HepG2 (cell line): ENCODE results near the gene PLD2. TPM values are rescaled to one million over a fixed set of nuclear protein-coding genes. Genes with fewer than 3 reads are reported as not detected.
A peak's percentile ranks its signal among the peaks of the same experiment; 100 is the strongest.

ENCODE experiments used
- FOXM1 ChIP-seq: sonication (generic); formaldehyde crosslinking; IDR thresholded peaks from 2 replicates; pipeline ENCODE4 v1.5.0; 2020; ENCODE audit warnings: missing genetic modification reagents
- MTA3 ChIP-seq: sonication (generic); formaldehyde crosslinking; IDR thresholded peaks from 2 replicates; pipeline ENCODE4 v1.4.0; 2020; ENCODE audit warnings: missing genetic modification reagents
- SIX1 ChIP-seq: sonication (generic); formaldehyde crosslinking; IDR thresholded peaks from 2 replicates; pipeline ENCODE4 v1.4.0; 2020; ENCODE audit warnings: missing genetic modification reagents, borderline replicate concordance
- SOX5 ChIP-seq: IDR thresholded peaks from 2 replicates; pipeline ENCODE4 v1.6.1; 2016; ENCODE audit warnings: borderline replicate concordance
- SRSF1 ChIP-seq: fragments of 200-400 bp; formaldehyde crosslinking; optimal IDR thresholded peaks from 2 replicates; pipeline ENCODE3; 2017; ENCODE audit warnings: mild to moderate bottlenecking, low read depth, low read length, moderate library complexity
- STAT6 ChIP-seq: sonication (generic); formaldehyde crosslinking; IDR thresholded peaks from 2 replicates; pipeline ENCODE4 v1.4.0; 2020; ENCODE audit warnings: missing genetic modification reagents, mild to moderate bottlenecking, borderline replicate concordance
- TERF1 ChIP-seq: sonication (generic); formaldehyde crosslinking; IDR thresholded peaks from 2 replicates; pipeline ENCODE4 v1.8.0; 2022; ENCODE audit warnings: mild to moderate bottlenecking, missing genetic modification reagents, moderate library complexity
- ZBTB40 ChIP-seq, 2 experiments: fragments of 450-650 bp in 1 of 2; sonication (generic) in 1 of 2; formaldehyde crosslinking in 1 of 2; IDR thresholded peaks; 2 replicates each; pipeline versions ENCODE4 v1.6.1 to v1.8.0; 2016 to 2022; ENCODE audit warnings: antibody characterized with exemption in 1 of 2, mild to moderate bottlenecking in 1 of 2, missing genetic modification reagents in 1 of 2
- ZFP41 ChIP-seq: sonication (generic); formaldehyde crosslinking; IDR thresholded peaks from 2 replicates; pipeline ENCODE4 v1.4.0; 2020; ENCODE audit warnings: mild to moderate bottlenecking, missing genetic modification reagents, borderline replicate concordance
- ZNF124 ChIP-seq: sonication (generic); formaldehyde crosslinking; IDR thresholded peaks from 2 replicates; pipeline ENCODE4 v1.4.0; 2020; ENCODE audit warnings: missing genetic modification reagents
- ZNF644 ChIP-seq: IDR thresholded peaks from 2 replicates; pipeline ENCODE4 v1.6.1; 2016; ENCODE audit warnings: low read depth
- polyA plus RNA-seq, 8 experiments: library from polyadenylated mRNA; depleted of rRNA in 3 of 8; stranded (reverse) in 7 of 8; unstranded in 1 of 8; fragments of >200 nt; fragmentation: Illumina TruSeq in 4 of 8; extraction: Trizol in 4 of 8; gene quantifications; 2 replicates each; pipeline versions ENCODE4 v1.2.1 to v1.2.3, GENCODE V29; 2011 to 2016; ENCODE audit warnings: low read depth in 4 of 8, missing spikeins in 1 of 8, mixed read lengths in 1 of 8; ENCODE audit not compliant: insufficient read depth in 1 of 8
- total RNA-seq, 5 experiments: library from RNA; depleted of rRNA; stranded (reverse); fragments of >200 nt; fragmentation: Illumina TruSeq; extraction: Trizol; gene quantifications; 2 replicates each; pipeline ENCODE4 v1.2.3, GENCODE V29; 2016; ENCODE audit warnings: low read depth in 1 of 5

Gene PLD2
- total and polyA plus RNA-seq, 2 of the 13 experiments (the other 11 are each of a cell fraction or from before 2014, with no cell fraction given): 13.4 to 29.7 TPM

GRCh38 chr17:4788159-4788806 is 18.7 kb upstream of the PLD2 start (continued):
- TF ChIP-seq ZBTB40 (IDR thresholded peaks at IDR 0.05) (no peak), ZBTB40 (CRISPR knock-in tag; IDR thresholded peaks at IDR 0.05) (no peak), ZFP41 (CRISPR knock-in tag) (0 out of 2 replicates have a peak, but pooled peaks have one; percentile 3), SOX5 (CRISPR knock-in tag) (no peak), TERF1 (CRISPR knock-in tag) (no peak), ZNF124 (0 out of 2 replicates have a peak, but pooled peaks have one; percentile 4), ZNF644 (CRISPR knock-in tag) (no peak), MTA3 (CRISPR knock-in tag) (no peak), SIX1 (CRISPR knock-in tag) (no peak), SRSF1 (no peak), FOXM1 (CRISPR knock-in tag) (no peak), STAT6 (0 out of 2 replicates have a peak, but pooled peaks have one; percentile 51)
